Heart left ventricle (tissue), 16 donors: Measurements from ENCODE around the gene ASCL2. TPM values are rescaled to one million over a fixed set of nuclear protein-coding genes. Genes with fewer than 3 reads are reported as not detected.
A peak's percentile ranks its signal among the peaks of the same experiment; 100 is the strongest.

ENCODE experiments used
- ATAC-seq, 4 donors: fragments of 200-7000 bp; cut with Tn5 transposase; one replicate each; pipeline ENCODE4 v1.9.1; 2020 to 2022; ENCODE audit warnings: moderate library complexity in 4 of 4, mild to moderate bottlenecking in 3 of 4, moderate number of reproducible peaks in 1 of 4
- DNase-seq, 5 donors: peaks; one replicate each; pipeline ENCODE4 v3.0.0-alpha.2; 2020
- H3K27ac ChIP-seq, 12 donors: fragments of 200-600 bp; sonication (generic) in 4 of 12; one replicate each; pipeline versions ENCODE4 v1.5.0 to v1.8.0; 2016 to 2022; ENCODE audit warnings: mild to moderate bottlenecking in 2 of 12
- H3K27me3 ChIP-seq, 9 donors: fragments of 200-600 bp; sonication (generic) in 2 of 9; one replicate each; pipeline versions ENCODE4 v1.5.1 to v1.8.0; 2016 to 2022; ENCODE audit warnings: mild to moderate bottlenecking in 3 of 9
- H3K36me3 ChIP-seq, 9 donors: fragments of 200-600 bp; sonication (generic) in 2 of 9; one replicate each; pipeline versions ENCODE4 v1.5.0 to v1.8.0; 2018 to 2022; ENCODE audit warnings: mild to moderate bottlenecking in 2 of 9
- H3K4me1 ChIP-seq, 12 donors: fragments of 200-600 bp; sonication (generic) in 4 of 12; one replicate each; pipeline versions ENCODE4 v1.5.0 to v1.8.0; 2016 to 2022; ENCODE audit warnings: mild to moderate bottlenecking in 3 of 12
- H3K4me3 ChIP-seq, 12 donors: fragments of 200-600 bp; sonication (generic) in 4 of 12; one replicate each; pipeline versions ENCODE4 v1.5.0 to v1.8.0; 2017 to 2022; ENCODE audit warnings: mild to moderate bottlenecking in 9 of 12, moderate library complexity in 4 of 12
- H3K9me3 ChIP-seq, 12 donors: fragments of 200-600 bp; sonication (generic) in 4 of 12; one replicate each; pipeline versions ENCODE4 v1.5.0 to v1.8.0; 2016 to 2022; ENCODE audit warnings: mild to moderate bottlenecking in 1 of 12
- POLR2A ChIP-seq, 2 donors: fragments of 450-650 bp; IDR thresholded peaks; one replicate each; pipeline ENCODE4 v1.6.1; 2017; ENCODE audit warnings: antibody characterized with exemption in 2 of 2, mild to moderate bottlenecking in 2 of 2, moderate library complexity in 2 of 2
- WGBS, 4 donors: extraction: QIAGEN DNeasy Blood & Tissue Kit in 2 of 4; methylation state at CpG; one replicate each; pipeline versions ENCODE4 v1.1.5 to v1.1.7; 2013 to 2018; 5-methylcytosine and 5-hydroxymethylcytosine counted together
- intact Hi-C, 10 donors: fragments of 100-400 bp; cut with DNase I; formaldehyde crosslinking; loops; one replicate each; pipeline versions ENCODE4 v1.11.1 to v1.14.2; 2022
- polyA plus RNA-seq, 2 donors: library from polyadenylated mRNA; stranded (reverse); fragments of 200-250 nt; gene quantifications; one replicate each; pipeline ENCODE4 v1.2.3, GENCODE V29; 2013
- total RNA-seq, 9 donors: library from RNA; depleted of rRNA in 2 of 9; stranded (reverse); fragments of >200 nt in 2 of 9; fragmentation: NEBNext Ultra II Directional in 3 of 9; extraction: Animal tissue kit (Norgen Biotek cat#: 25700) in 3 of 9; gene quantifications; one replicate each; pipeline versions ENCODE4 v1.1.0 to v1.2.4, GENCODE V29; 2016 to 2023
- TF ChIP-seq, protein P1 (sequence below), 12 donors: fragments of 200-600 bp; sonication (generic) in 4 of 12; IDR thresholded peaks; one replicate each; pipeline versions ENCODE4 v1.5.0 to v1.8.0; 2018 to 2022; ENCODE audit warnings: antibody characterized with exemption in 12 of 12, mild to moderate bottlenecking in 5 of 12
- donor health status: ischemic (EF 13 %, LVEDD 7.1; RV severe dilation, severe dysfunction).
- donor health status: healthy with polysubstance abuse.
- donor health status: DM: no; HTN: yes; CAD: no.
- donor health status: DM: no; HTN: no; CAD: no.
- donor health status: ischemic (EF 25% LVEDD 6.9; RV normal size, moderate dysfunction).
- donor health status: ischemic (EF 25% LVEDD 5.7; RV mildly dilated, moderate dysfunction).
- donor health status: healthy.
- donor health status: DM: yes; HTN: yes; CAD: no.
- donor health status: ischemic (EF 35%, LVEDD 5.7; RV mildly dilated, moderate dysfunction).
- donor health status: nonischemic (EF 11% LVEDD 7.7; RV severe dilation, severe dysfunction).
- donor health status: DM: yes; HTN: yes; CAD: no.
- donor health status: PGD.
- donor health status: ischemic (EF 29% LVEDD 5.4; RV normal size, mild dysfunction).
- donor health status: nonischemic (EF 23%, LVEDD 6.1; RV moderate dilation, normal function).

ASCL2 gene
- total and polyA plus RNA-seq, 11 donors = 0.07 to 2.3 (median 0.43) TPM; not detected in 7

DNA sequence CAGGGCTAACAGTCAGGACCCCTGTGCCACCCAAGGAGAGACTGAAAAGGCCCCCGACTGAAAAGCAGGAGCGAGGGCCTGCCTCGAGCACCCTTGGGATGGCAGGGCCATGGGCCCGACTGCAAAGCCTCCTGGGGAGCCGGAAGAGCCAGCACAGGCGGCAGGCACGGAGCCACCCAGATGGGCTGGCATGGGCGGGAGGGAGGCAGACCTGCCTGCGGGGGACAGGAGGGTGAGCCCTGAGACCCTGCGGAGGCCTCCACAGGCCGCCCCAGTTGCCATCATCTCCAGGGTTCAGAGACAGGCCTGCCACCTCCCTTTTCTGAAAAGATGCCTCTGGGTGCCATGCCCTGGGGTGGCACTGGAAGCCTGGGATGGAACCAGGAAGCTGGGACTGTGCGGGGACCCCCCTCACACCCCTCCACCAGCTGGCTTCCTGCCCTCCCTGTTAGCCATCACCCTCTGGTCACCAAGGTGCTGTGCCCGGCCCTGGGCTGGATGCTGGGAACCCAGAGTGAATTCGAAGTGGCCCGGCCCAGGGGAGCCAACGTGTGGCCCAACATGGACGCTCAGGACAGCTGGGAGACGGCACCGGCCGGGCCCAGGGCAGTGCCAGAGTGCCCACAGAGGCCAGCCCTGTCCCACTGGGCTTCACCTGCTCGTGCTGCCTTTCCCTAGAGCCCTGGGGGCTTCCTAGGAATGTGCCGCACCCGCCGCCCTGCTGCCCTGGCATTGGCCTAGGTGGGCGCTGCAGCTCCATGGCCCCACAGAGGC lies 45.2 kb upstream of the ASCL2 start:
- Histone ChIP-seq H3K4me1 (peaks cover 0 to 41% (median 26%) of the 10 kb centered on the region in 12 donors), H3K36me3 (no peaks in the 10 kb centered on the region), H3K27ac (peak overlapping the region; percentile 56 to 90 (median 84)), H3K4me3 (peak overlapping the region in 9 of 12 donors; percentile 14 to 34 (median 26)), H3K27me3 (no peaks in the 10 kb centered on the region), H3K9me3 (peaks cover 0 to 9% (median 0%) of the 10 kb centered on the region in 12 donors)
- DNase-seq = peak in 4 of 5 donors; percentile 19 to 63 (median 30)
- intact Hi-C loops = loop anchor here in 3 of 10 donors (2.0 kb wide), 4 partner anchors 59 to 85 kb away; partner anchors contain the start of genes CD81 (in 1 of the 3) and TSSC4 (in 1 of the 3)
- TF ChIP-seq, protein P1, sequence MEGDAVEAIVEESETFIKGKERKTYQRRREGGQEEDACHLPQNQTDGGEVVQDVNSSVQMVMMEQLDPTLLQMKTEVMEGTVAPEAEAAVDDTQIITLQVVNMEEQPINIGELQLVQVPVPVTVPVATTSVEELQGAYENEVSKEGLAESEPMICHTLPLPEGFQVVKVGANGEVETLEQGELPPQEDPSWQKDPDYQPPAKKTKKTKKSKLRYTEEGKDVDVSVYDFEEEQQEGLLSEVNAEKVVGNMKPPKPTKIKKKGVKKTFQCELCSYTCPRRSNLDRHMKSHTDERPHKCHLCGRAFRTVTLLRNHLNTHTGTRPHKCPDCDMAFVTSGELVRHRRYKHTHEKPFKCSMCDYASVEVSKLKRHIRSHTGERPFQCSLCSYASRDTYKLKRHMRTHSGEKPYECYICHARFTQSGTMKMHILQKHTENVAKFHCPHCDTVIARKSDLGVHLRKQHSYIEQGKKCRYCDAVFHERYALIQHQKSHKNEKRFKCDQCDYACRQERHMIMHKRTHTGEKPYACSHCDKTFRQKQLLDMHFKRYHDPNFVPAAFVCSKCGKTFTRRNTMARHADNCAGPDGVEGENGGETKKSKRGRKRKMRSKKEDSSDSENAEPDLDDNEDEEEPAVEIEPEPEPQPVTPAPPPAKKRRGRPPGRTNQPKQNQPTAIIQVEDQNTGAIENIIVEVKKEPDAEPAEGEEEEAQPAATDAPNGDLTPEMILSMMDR (IDR thresholded peaks at IDR 0.05) = no peak
- TF ChIP-seq POLR2A (IDR thresholded peaks at IDR 0.05) = no peak
- WGBS, 4 donors = 65 to 72% (median 70%) methylated on average over 18 to 25 of the region's 25 CpGs
- ATAC-seq = peak in 3 of 4 donors; percentile 35 to 48 (median 42)

DNA sequence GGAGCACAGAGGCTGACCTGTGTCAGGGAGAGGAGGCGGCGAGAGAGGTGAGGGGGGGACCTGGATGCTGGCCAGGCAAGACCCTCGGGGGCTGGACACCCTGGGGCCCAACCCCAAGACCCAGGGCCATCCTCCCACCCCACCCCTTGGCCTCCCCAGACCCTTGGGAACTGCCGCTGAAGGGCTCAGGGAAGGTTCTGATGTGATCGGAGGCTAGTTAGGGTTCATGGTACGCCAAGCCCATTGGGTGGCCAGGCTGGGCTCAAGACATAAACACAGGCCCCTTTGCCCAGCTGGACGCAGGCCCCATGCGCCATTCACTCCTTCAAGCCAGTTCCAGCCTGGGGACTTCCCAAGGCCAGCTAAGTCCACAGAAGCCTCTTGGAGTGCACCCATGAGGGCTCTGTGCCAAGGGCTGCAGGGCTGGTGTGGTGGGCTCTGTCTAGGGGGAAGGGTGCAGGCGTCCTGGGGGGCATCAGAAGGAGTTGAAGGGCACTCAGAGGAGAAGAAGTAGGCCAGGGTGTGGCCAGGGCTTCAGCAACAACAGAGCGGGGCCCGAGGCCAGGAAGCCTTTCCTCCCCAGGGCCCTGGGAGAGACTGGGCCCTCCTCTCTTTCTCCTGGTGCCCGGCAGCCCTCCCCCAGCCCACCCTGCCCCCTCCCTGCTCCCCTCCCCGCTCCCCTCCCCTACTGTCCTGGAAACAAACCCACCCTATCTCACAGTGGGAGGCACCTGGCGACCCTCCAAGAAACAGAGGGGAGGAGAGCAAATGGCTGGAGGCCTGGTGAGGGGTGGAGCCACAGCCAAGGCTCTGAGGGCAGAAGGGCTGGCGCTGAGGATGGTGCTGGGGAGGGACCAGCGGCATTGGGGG lies 44.4 kb upstream of the ASCL2 start:
- Histone ChIP-seq H3K27ac (peak overlapping the region; percentile 69 to 90 (median 86)), H3K4me1 (peaks cover 0 to 41% (median 26%) of the 10 kb centered on the region in 12 donors), H3K36me3 (no peaks in the 10 kb centered on the region), H3K4me3 (peak overlapping the region in 9 of 12 donors; percentile 14 to 34 (median 26)), H3K9me3 (peaks cover 0 to 9% (median 0%) of the 10 kb centered on the region in 12 donors), H3K27me3 (no peaks in the 10 kb centered on the region)
- peak; percentile 86 to 91 (median 89) for ATAC-seq
- TF ChIP-seq POLR2A (IDR thresholded peaks at IDR 0.05) = no peak
- TF ChIP-seq, protein P1 (IDR thresholded peaks at IDR 0.05) = no peak
- DNase-seq = peak; percentile 92 to 97 (median 94)
- 33 to 48% (median 37%) methylated on average over 6 to 16 of the region's 16 CpGs for WGBS, 4 donors
- intact Hi-C loops = loop anchor here in 5 of 10 donors (2.0 to 5.0 kb wide), 7 partner anchors 60 to 573 kb away; partner anchors contain the start of genes CD81 (in 3 of the 5), CDKN1C (in 1 of the 5) and TSSC4 (in 1 of the 5)

DNA sequence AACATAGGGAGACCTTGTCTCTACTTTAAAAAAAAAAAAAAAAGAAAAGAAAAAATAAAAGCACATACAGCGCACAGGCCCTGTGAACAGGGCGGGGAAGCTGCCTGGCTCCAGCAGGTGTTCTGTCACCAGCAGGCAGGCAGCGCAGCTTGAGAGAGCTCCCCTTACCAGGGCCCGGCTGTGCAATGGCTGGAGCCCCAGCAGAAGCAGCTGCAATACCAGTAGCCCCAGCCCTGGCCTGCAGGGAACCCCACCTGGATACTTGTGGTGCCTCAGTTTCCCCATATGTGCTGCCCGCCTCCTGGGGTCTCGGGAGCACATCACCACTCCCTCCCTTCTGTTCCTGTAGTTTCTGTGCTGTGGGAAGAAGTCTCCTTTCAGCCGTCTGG lies 43.7 kb upstream of the ASCL2 start:
- no peaks in the 10 kb centered on the region for H3K27me3 ChIP-seq
- DNase-seq (peak in 3 of 5 donors; percentile 27 to 28 (median 27)), ATAC-seq (no peak)
- intact Hi-C loops = loop anchor here in 5 of 10 donors (2.0 to 5.0 kb wide), 7 partner anchors 61 to 573 kb away; partner anchors contain the start of genes CD81 (in 3 of the 5), CDKN1C (in 1 of the 5) and TSSC4 (in 1 of the 5)
- H3K4me3 ChIP-seq = no peak overlapping the region
- TF ChIP-seq, protein P1 (IDR thresholded peaks at IDR 0.05) = no peak
- no peak for TF ChIP-seq POLR2A (IDR thresholded peaks at IDR 0.05)
- 85 to 89% (median 86%) methylated on average over 7 of the region's 7 CpGs for WGBS, 4 donors
- peaks cover 0 to 9% (median 0%) of the 10 kb centered on the region in 12 donors for H3K9me3 ChIP-seq
- H3K27ac ChIP-seq = peak overlapping the region; percentile 69 to 90 (median 86)
- no peaks in the 10 kb centered on the region for H3K36me3 ChIP-seq
- H3K4me1 ChIP-seq = peaks cover 0 to 41% (median 26%) of the 10 kb centered on the region in 12 donors
